Muscle of leg (tissue), 11 donors: ENCODE data around the gene LETM1. TPM values are rescaled to one million over a fixed set of nuclear protein-coding genes. Genes with fewer than 3 reads are reported as not detected.

Source experiments
- DNase-seq: peaks from one replicate; pipeline ENCODE4 v3.0.0; 2013
- H3K27ac ChIP-seq: one replicate; pipeline ENCODE4 v1.5.1; 2013; ENCODE audit warnings: mild to moderate bottlenecking, low read length, control low read depth
- H3K27me3 ChIP-seq: one replicate; pipeline ENCODE4 v1.6.1; 2013; ENCODE audit warnings: low read length; ENCODE audit not compliant: control insufficient read depth, insufficient read depth
- H3K36me3 ChIP-seq: one replicate; pipeline ENCODE4 v1.6.1; 2013; ENCODE audit warnings: low read length; ENCODE audit not compliant: control insufficient read depth, insufficient read depth
- H3K4me1 ChIP-seq: one replicate; pipeline ENCODE4 v1.6.1; 2013; ENCODE audit warnings: low read length; ENCODE audit not compliant: control insufficient read depth, insufficient read depth
- H3K4me3 ChIP-seq: one replicate; pipeline ENCODE4 v1.5.1; 2013; ENCODE audit warnings: low read length, control low read depth
- H3K9me3 ChIP-seq: replicated peaks from 2 replicates; pipeline ENCODE4 v1.6.1; 2013; ENCODE audit warnings: low read depth, low read length; ENCODE audit not compliant: control insufficient read depth
- WGBS: methylation state at CpG from one replicate; pipeline ENCODE4 v1.1.5; 2013; ENCODE audit warnings: missing lambda C conversion rate; ENCODE audit not compliant: insufficient coverage; 5-methylcytosine and 5-hydroxymethylcytosine counted together
- polyA plus RNA-seq, 8 donors: library from polyadenylated mRNA; unstranded; fragments of 120-200 nt; gene quantifications; one replicate each; pipeline versions ENCODE4 v1.2.1 to v1.2.3, GENCODE V29; 2013; ENCODE audit warnings: inconsistent platforms in 1 of 8, low replicate concordance in 1 of 8; ENCODE audit not compliant: insufficient read length in 8 of 8, insufficient read depth in 1 of 8
- total RNA-seq: library from RNA; stranded (reverse); fragments of 120-200 nt; gene quantifications from one replicate; pipeline ENCODE4 v1.2.4, GENCODE V29; 2013

Gene LETM1
- total and polyA plus RNA-seq, 9 donors: 11.7 to 20.1 (median 15.7) TPM

DNA sequence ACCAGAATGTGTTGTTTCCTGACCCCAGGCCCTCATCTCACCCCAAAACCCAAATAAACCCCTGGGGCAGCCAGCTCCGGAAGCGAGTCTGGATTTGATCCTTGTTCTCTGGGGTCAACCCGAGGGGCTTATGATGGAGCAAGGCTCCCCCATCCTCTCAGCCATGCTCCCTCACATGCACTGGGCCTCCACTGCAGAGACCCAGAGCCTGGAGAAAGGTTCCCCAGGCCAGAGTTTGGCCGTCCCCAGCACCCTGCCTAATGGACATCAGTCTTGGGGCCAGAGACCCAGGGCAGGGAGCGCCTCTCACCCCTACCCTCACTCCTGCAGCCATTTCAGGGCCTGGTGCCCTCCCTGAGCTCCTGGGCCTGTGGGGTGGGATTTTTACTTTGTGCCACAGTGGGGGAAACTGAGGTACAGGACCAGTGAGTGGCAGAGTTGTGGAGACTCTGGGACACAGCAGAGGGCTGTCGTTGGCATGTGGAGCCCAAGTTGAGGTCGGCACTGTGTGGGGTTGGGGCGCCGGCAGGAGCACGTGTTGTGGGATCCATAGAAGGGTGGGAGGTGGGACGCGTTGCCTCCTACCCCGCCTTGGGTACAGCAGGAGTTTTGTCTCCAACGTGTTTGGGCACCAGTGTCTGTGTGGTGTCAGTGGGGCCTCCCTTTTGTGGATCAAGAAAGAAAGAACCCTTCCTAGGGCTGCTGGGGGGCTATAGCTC, 59.3 kb downstream of the LETM1 start:
- DNase-seq: no peak
- H3K36me3 ChIP-seq: no peaks in the 10 kb centered on the region
- peaks cover 16% of the 10 kb centered on the region for H3K4me1 ChIP-seq
- H3K27me3 ChIP-seq: peaks cover 48% of the 10 kb centered on the region
- H3K27ac ChIP-seq: no peak overlapping the region
- H3K9me3 ChIP-seq: no peaks in the 10 kb centered on the region
- no peak overlapping the region for H3K4me3 ChIP-seq
- 87% methylated on average over 8 of the region's 14 CpGs for WGBS

DNA sequence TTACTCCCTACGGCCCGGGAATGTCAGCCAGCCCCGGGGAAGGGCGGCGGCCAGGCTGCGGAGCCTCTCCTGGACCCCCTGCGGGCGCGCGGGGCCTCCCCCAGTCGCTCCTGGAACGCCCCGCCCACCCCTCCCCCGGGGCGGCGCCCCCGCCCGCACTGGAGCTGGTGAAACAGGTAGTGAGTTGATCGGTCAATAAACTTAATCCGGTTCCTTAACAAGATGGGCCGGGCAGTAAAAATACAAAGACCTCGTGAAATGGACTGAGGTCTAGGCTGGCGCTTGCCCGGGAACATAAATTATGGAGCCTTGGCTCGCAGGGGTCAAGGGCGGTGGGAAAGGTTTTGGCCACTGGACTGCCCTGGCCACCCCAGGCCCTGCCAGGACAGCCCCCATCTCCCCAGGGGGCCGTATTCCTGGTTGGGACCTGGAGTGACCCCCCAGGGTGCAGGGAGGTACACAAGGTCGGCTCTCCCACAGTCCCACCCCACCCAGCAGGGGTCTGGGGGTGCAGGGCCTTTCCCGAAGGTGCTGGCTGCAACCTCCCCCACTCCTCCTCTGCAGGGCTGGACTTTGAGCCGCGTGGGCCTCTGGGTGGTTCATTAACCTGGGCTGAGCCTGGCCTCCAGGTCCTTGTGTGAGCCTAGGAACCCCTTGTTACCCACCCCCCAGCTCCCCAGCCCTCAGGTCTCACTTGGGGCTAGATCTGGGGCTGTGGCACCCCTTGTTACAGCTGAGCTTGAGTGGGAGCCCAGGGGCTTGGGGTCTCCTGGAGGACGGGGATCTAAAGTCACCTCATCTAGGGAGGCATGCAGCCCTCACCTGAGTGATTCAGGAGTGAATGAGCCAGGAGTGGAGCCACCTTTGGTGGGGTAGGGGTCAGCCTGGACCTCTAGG, 60.4 kb downstream of the LETM1 start:
- H3K4me3 ChIP-seq: peak overlapping the region; percentile 8
- no peak for DNase-seq
- H3K4me1 ChIP-seq: peaks cover 16% of the 10 kb centered on the region
- WGBS: 21% methylated on average over 17 of the region's 32 CpGs
- H3K27ac ChIP-seq: no peak overlapping the region
- H3K9me3 ChIP-seq: no peaks in the 10 kb centered on the region
- H3K27me3 ChIP-seq: peaks cover 57% of the 10 kb centered on the region
- no peaks in the 10 kb centered on the region for H3K36me3 ChIP-seq

DNA sequence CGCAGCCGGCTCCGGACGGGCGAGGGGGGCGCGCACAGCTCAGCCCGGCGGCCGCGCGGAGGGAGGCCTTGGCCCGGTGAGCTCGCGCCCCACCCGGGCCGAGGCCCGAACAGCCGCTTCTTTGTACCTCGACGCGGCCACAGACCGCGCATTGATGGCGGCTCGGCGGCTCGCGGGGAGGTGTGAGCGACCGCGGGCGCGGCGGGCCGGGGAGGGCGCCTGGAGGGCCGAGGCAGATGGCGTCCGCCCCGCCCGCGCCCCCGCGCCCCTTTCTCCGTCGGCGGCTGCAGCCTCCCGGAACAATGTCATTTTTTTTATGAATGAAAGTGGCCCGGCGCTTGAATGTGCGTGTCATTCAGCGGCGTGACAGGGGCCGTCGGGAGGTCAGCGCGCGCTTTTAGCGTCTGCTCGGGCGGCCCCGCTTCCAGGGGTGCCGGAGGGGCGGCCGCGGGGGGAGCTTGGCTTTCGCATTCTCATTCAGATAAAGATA, 61.1 kb downstream of the LETM1 start:
- Histone ChIP-seq H3K27me3 (peaks cover 62% of the 10 kb centered on the region), H3K4me3 (peak overlapping the region; percentile 8), H3K9me3 (no peaks in the 10 kb centered on the region), H3K27ac (no peak overlapping the region), H3K4me1 (peaks cover 16% of the 10 kb centered on the region), H3K36me3 (no peaks in the 10 kb centered on the region)
- no peak for DNase-seq
- WGBS: 0% methylated on average over 68 of the region's 68 CpGs

DNA sequence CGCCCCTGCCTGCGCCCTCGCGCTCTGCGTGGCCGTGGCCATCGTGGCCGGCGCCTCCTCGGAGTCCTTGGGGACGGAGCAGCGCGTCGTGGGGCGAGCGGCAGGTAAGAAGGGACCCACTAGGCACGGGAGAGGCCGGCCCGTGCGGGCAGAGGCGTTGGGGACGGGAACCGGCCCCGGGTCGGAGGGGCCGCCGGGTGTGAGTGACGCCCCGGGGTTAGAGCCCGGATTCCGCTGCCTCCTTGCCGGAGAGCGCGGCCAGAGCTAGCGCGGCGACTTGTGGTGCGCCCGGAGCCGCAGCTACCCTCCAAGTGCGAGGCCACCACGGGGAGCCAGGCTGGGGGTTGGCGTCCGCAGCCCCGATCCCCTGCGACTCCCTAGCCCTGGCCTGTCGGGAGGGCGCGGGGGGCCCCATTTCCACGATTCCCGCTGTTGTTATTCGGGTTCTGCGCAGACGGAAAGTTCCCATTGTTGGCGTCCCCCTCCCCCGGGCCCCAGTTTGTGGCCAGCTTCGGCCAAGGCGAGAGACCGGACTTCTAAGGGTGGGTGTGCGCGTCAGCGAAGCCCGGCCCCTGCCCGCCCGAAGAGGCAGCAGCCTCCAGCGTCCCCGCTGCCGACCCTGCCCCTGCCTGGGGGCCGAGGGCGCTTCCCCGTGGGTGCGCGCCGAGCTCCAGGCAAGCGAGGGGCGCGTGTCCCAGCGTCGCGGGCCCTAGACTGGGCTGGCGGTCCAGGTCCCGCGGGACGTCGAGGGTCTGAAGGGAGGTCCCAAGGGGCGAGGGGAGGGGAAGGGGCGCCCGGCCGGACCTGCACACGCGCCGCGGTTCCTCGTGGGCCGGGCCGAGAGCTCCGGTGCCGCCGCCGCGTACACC, 61.8 kb downstream of the LETM1 start:
- H3K4me3 ChIP-seq: peak overlapping the region; percentile 6
- DNase-seq: no peak
- H3K27ac ChIP-seq: no peak overlapping the region
- H3K4me1 ChIP-seq: peaks cover 16% of the 10 kb centered on the region
- no peaks in the 10 kb centered on the region for H3K36me3 ChIP-seq
- peaks cover 62% of the 10 kb centered on the region for H3K27me3 ChIP-seq
- no peaks in the 10 kb centered on the region for H3K9me3 ChIP-seq
- WGBS: under 1% methylated on average over 101 of the region's 101 CpGs

DNA sequence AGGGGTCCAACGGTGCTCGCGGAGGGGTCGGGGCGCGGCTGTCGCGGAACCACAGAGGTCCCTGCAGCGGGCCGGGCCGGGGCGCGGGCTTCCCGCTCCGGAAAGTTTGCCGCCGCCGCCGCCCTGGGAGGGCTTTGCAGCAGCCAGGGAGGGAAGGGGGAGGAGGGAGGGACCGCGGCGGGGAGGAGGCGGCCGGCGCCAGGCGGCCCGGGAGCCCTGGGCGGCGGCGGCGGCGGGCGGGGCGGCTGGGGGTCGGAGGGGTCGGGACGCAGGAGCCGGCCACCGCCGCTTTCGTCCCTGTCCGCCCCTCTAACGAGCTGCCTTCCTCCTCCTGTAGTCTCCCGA, 62.5 kb downstream of the LETM1 start:
- Histone ChIP-seq H3K27ac (no peak overlapping the region), H3K27me3 (peaks cover 64% of the 10 kb centered on the region), H3K9me3 (no peaks in the 10 kb centered on the region), H3K4me1 (peaks cover 16% of the 10 kb centered on the region), H3K36me3 (no peaks in the 10 kb centered on the region), H3K4me3 (no peak overlapping the region)
- DNase-seq: peak; percentile 35
- 0% methylated on average over 21 of the region's 44 CpGs for WGBS

DNA sequence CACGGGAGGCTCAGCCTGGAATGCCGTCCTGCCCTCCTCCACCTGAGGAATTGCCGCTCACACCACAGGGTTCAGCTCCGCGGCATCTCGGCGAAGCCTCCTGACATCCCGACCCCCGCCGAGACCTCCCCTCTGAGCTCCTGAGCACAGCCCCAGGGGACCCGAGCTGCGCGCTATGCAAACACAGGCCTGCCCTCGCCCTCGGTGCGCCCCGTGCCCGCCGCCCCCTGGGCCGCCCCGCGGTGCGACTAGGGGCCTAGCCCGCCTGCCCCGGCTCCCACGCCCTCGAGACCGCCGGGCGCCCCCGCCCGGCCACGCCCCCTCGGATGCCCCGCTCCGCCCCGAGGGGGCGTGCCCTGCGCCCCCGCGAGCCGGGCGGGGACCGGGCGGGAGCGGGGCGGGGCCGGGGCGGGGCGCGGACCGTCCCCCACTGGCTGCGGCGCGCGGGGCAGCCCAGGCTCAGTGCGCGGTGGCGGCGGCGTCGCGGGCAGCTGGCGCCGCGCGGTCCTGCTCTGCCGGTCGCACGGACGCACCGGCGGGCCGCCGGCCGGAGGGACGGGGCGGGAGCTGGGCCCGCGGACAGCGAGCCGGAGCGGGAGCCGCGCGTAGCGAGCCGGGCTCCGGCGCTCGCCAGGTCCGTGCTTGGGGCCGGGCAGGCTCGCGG, 63.0 kb downstream of the LETM1 start, which contains the start of gene FGFR3:
Gene FGFR3, plus strand, starts transcription at position 462 of the 664 bp plus-strand sequence. CDS start 642 bp downstream, outside the sequence.
- WGBS: under 1% methylated on average over 91 of the region's 95 CpGs
- peak; percentile 38 for DNase-seq
- no peak within 1 kb of the TSS for H3K27ac ChIP-seq
- H3K9me3 ChIP-seq: no peaks in the 10 kb centered on the region
- H3K36me3 ChIP-seq: no peaks in the 10 kb centered on the region
- H3K27me3 ChIP-seq: peaks cover 65% of the 10 kb centered on the region
- H3K4me1 ChIP-seq: peaks cover 16% of the 10 kb centered on the region
- peak within 1 kb of the TSS; percentile 6 for H3K4me3 ChIP-seq

DNA sequence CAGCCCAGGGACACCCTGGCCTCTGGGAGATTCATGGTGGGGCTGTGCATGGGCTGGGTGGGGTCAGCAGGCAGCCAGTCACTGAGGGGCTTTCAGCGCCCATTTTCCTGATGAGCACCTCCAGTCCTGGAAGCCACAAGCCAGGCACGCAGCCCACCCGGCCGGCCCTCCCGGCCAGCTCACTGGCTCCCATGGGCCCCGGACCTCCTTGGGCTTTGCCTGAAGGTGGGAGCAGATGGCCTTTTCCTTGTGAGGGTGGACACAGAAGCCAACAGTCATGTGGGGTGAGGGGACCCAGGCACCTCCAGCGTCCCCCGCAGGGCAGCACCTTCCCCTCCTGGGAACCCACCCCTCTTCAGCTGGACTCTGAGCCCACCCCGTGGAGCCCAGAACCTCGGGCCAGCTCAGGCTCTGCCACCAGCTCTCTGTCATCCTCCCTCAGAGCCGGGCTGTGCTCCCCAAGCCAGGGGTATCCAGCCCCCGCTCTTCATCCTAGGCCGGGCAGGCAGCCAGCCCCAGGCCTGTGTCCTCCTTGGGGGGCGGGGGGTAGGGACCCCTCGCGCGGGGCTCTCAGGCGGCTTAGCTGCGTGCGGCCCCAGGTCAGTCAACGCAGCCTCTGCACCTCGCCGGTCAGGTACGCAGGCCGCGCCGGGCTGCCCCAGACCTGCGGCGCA, 63.7 kb downstream of the LETM1 start:
- H3K36me3 ChIP-seq: no peaks in the 10 kb centered on the region
- no peak overlapping the region for H3K27ac ChIP-seq
- H3K4me1 ChIP-seq: peaks cover 22% of the 10 kb centered on the region
- no peak for DNase-seq
- peaks cover 67% of the 10 kb centered on the region for H3K27me3 ChIP-seq
- H3K9me3 ChIP-seq: no peaks in the 10 kb centered on the region
- WGBS: 10% methylated on average over 21 of the region's 29 CpGs
- H3K4me3 ChIP-seq: no peak overlapping the region

DNA sequence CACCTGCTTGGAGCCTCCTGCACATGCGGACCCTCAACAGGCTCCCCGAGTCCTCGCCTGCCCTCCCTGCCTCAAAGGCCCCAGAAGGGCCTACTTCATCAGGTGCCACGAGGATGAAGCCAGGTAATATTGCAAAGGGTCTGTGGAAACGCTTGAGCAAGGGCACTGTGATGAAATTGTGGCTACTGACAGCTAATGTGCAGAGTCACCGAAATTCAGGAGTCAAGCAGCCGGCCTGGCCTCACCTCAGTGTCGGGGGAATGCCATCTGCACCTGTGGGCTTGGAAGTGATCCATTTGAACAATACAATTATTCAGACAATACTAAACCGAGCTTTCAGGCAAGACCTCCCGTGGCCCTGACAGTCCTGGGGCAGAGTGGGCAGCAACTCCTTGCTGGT, 66.0 kb downstream of the LETM1 start:
- WGBS: 73% methylated on average over 10 of the region's 10 CpGs
- DNase-seq: no peak
- Histone ChIP-seq H3K36me3 (no peaks in the 10 kb centered on the region), H3K9me3 (no peaks in the 10 kb centered on the region), H3K27me3 (peaks cover 44% of the 10 kb centered on the region), H3K4me3 (no peak overlapping the region), H3K27ac (no peak overlapping the region), H3K4me1 (peaks cover 20% of the 10 kb centered on the region)

DNA sequence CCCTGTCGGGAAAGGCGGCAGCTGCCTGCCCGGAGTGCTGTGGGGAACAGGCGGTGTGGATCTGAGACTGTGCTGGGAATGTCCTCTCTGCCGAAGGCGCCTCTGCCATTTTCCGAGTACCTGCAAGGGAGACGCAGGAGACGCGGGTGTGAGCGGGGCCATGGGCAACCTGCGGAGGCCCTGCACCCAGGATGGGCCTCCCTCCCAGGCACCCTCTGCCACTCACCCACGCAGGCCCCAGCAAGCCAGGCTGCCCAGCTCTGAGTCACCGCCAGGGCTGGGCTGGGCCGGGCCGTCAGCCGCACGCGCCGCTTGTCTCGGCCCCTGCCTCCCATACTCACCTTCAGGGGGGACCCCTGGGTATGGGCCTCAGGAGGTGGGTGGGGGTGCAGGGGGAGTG, 66.4 kb downstream of the LETM1 start:
- WGBS: 95% methylated on average over 8 of the region's 21 CpGs

More for the DNA sequence above, 66.4 kb downstream of the LETM1 start:
- no peak overlapping the region for H3K4me3 ChIP-seq
- H3K36me3 ChIP-seq: no peaks in the 10 kb centered on the region
- no peaks in the 10 kb centered on the region for H3K9me3 ChIP-seq
- H3K4me1 ChIP-seq: peaks cover 19% of the 10 kb centered on the region
- peaks cover 41% of the 10 kb centered on the region for H3K27me3 ChIP-seq
- no peak overlapping the region for H3K27ac ChIP-seq
- DNase-seq: no peak
